HepG2 (cell line): Measurements from ENCODE around the gene FKTN. TPM values are rescaled to one million over a fixed set of nuclear protein-coding genes. Genes with fewer than 3 reads are reported as not detected.

ENCODE experiments used
- ATAC-seq: fragments of 200-7000 bp; cut with Tn5 transposase; 3 replicates; pipeline ENCODE4 v1.9.1; 2020; ENCODE audit warnings: mild to moderate bottlenecking, moderate library complexity
- BruUV-seq: library from RNA; stranded (reverse); fragments of 400-500 nt; replicated peaks from 2 replicates; lab custom pipeline; 2021; lab: Mats Ljungman, UMichigan
- CTCF ChIA-PET: fragments of 300-600 bp; formaldehyde crosslinking; extraction: SDS; loops from one replicate; lab custom pipeline; 2021; ENCODE audit warnings: low total read pairs, inconsistent platforms, low intra/inter-chr PET ratio; lab: Yijun Ruan, JAX
- POLR2A ChIA-PET: fragments of 350-600 bp; sonication (Branson Sonifier 250); formaldehyde crosslinking; loops from one replicate; lab custom pipeline; 2020; ENCODE audit warnings: antibody characterized with exemption, inconsistent platforms; lab: Yijun Ruan, JAX
- DNase-seq: peaks from one replicate; pipeline ENCODE4 v3.0.0-alpha.2; 2015; ENCODE audit warnings: low spot score
- FAIRE-seq: peaks from 3 replicates; lab custom pipeline; 2011; peaks lifted over from hg19 to GRCh38; lab: Jason Lieb, UNC
- H2AFZ ChIP-seq: one replicate; pipeline ENCODE4 v1.6.1; 2011; ENCODE audit warnings: low read length, inconsistent platforms
- H3K27ac ChIP-seq: fragments of 300-600 bp; 3 replicates; pipeline ENCODE4 v1.8.0; 2011; ENCODE audit warnings: mixed run types, mild to moderate bottlenecking, mixed read lengths, low read length, inconsistent platforms; ENCODE audit not compliant: insufficient read depth; ENCODE audit errors: extremely low read length
- H3K27me3 ChIP-seq, 2 experiments: fragments of 200-600 bp in 1 of 2; 2 replicates in 1 of 2; 3 replicates in 1 of 2; pipeline versions ENCODE4 v1.6.0 to v1.8.0; 2011; ENCODE audit warnings: low read length in 2 of 2, mild to moderate bottlenecking in 2 of 2, moderate library complexity in 2 of 2, inconsistent platforms in 1 of 2; ENCODE audit not compliant: insufficient read depth in 2 of 2, control insufficient read depth in 1 of 2
- H3K36me3 ChIP-seq, 2 experiments: fragments of 200-600 bp in 1 of 2; replicated peaks in 1 of 2; 2 replicates in 1 of 2; 3 replicates in 1 of 2; pipeline versions ENCODE4 v1.5.1 to v1.8.0; 2011; ENCODE audit warnings: low read length in 2 of 2, inconsistent platforms in 1 of 2; ENCODE audit not compliant: insufficient read depth in 2 of 2, control insufficient read depth in 1 of 2
- H3K4me1 ChIP-seq: 2 replicates; pipeline ENCODE4 v1.5.1; 2012; ENCODE audit warnings: low read length, inconsistent platforms; ENCODE audit not compliant: insufficient read depth
- H3K4me2 ChIP-seq: 2 replicates; pipeline ENCODE4 v1.6.0; 2011; ENCODE audit warnings: low read depth, low read length, inconsistent platforms
- H3K4me3 ChIP-seq, 3 experiments: fragments of 200-600 bp in 1 of 3; sonication (generic), shearing (Covaris generic) in 1 of 3; replicated peaks in 1 of 3; 2 replicates each; pipeline ENCODE4 v1.5.1; 2011 to 2016; ENCODE audit warnings: low read length in 3 of 3, inconsistent platforms in 2 of 3, low read depth in 2 of 3, mild to moderate bottlenecking in 2 of 3, control low read depth in 1 of 3, mixed read lengths in 1 of 3; ENCODE audit not compliant: insufficient read depth in 1 of 3
- H3K79me2 ChIP-seq: one replicate; pipeline ENCODE4 v1.6.1; 2011; ENCODE audit warnings: low read length, inconsistent platforms; ENCODE audit not compliant: insufficient read depth
- H3K9ac ChIP-seq: 2 replicates; pipeline ENCODE4 v1.6.0; 2011; ENCODE audit warnings: mild to moderate bottlenecking, low read depth, low read length, inconsistent platforms; ENCODE audit not compliant: insufficient read depth
- H3K9me3 ChIP-seq: 2 replicates; pipeline ENCODE4 v1.5.1; 2012; ENCODE audit warnings: mild to moderate bottlenecking, low read length
- H4K20me1 ChIP-seq: 2 replicates; pipeline ENCODE4 v1.6.0; 2011; ENCODE audit warnings: inconsistent platforms, mild to moderate bottlenecking, low read length, moderate library complexity; ENCODE audit not compliant: insufficient read depth
- CCAR2 ChIP-seq: fragments of 200-400 bp; formaldehyde crosslinking; optimal IDR thresholded peaks from 2 replicates; pipeline ENCODE3; 2018; ENCODE audit warnings: low read depth, mild to moderate bottlenecking, low read length, moderate library complexity
- HMG20B ChIP-seq: conservative IDR thresholded peaks from 2 replicates; pipeline ENCODE4 v1.6.1; 2016; ENCODE audit warnings: missing genetic modification reagents, missing compliant biosample characterization
- PPARG ChIP-seq: conservative IDR thresholded peaks from 2 replicates; pipeline ENCODE4 v1.6.1; 2016; ENCODE audit warnings: missing biosample characterization, missing genetic modification reagents
- SIN3B ChIP-seq: fragments of 150-350 bp; IDR thresholded peaks from 2 replicates; pipeline ENCODE4 v1.6.1; 2014; ENCODE audit warnings: low read length
- SRSF9 ChIP-seq: fragments of 200-400 bp; formaldehyde crosslinking; IDR thresholded peaks from 2 replicates; pipeline ENCODE4 v1.6.1; 2018; ENCODE audit warnings: borderline replicate concordance, mild to moderate bottlenecking, low read depth, low read length; ENCODE audit not compliant: insufficient read depth, poor library complexity, severe bottlenecking
- TEF ChIP-seq: sonication (generic); formaldehyde crosslinking; IDR thresholded peaks from 2 replicates; pipeline ENCODE4 v1.5.0; 2020; ENCODE audit warnings: missing genetic modification reagents
- THAP7 ChIP-seq: sonication (generic); formaldehyde crosslinking; IDR thresholded peaks from 2 replicates; pipeline ENCODE4 v1.8.1; 2023; ENCODE audit warnings: mild to moderate bottlenecking, missing genetic modification reagents
- ZBTB2 ChIP-seq: sonication (generic); formaldehyde crosslinking; IDR thresholded peaks from 2 replicates; pipeline ENCODE4 v1.8.0; 2022; ENCODE audit warnings: low read depth, missing genetic modification reagents
- ZNF746 ChIP-seq: sonication (generic); formaldehyde crosslinking; IDR thresholded peaks from 2 replicates; pipeline ENCODE4 v1.8.0; 2022; ENCODE audit warnings: mild to moderate bottlenecking, missing genetic modification reagents
- ZSCAN5A ChIP-seq: sonication (generic); formaldehyde crosslinking; IDR thresholded peaks from 2 replicates; pipeline ENCODE4 v1.8.0; 2022; ENCODE audit warnings: mild to moderate bottlenecking, missing genetic modification reagents, borderline replicate concordance
- WGBS: methylation state at CpG from one replicate; pipeline ENCODE4 v1.1.6; 2017; ENCODE audit warnings: low lambda C conversion rate; 5-methylcytosine and 5-hydroxymethylcytosine counted together
- in situ Hi-C: cut with HindIII; loops from 2 replicates; pipeline ENCODE4 v1.10.0; 2017; ENCODE audit warnings: low pct_unique_long_range_greater_than_20kb; ENCODE audit not compliant: extremely low pct_ligation_motif_present
- intact Hi-C: fragments of 100-400 bp; cut with micrococcal nuclease; formaldehyde crosslinking; loops from one replicate; pipeline ENCODE4 v1.10.0; 2022; ENCODE audit not compliant: unreplicated experiment
- polyA plus RNA-seq, 8 experiments: library from polyadenylated mRNA; depleted of rRNA in 3 of 8; stranded (reverse) in 7 of 8; unstranded in 1 of 8; fragments of >200 nt; fragmentation: Illumina TruSeq in 4 of 8; extraction: Trizol in 4 of 8; gene quantifications; 2 replicates each; pipeline versions ENCODE4 v1.2.1 to v1.2.3, GENCODE V29; 2011 to 2016; ENCODE audit warnings: low read depth in 4 of 8, missing spikeins in 1 of 8, mixed read lengths in 1 of 8; ENCODE audit not compliant: insufficient read depth in 1 of 8
- total RNA-seq, 5 experiments: library from RNA; depleted of rRNA; stranded (reverse); fragments of >200 nt; fragmentation: Illumina TruSeq; extraction: Trizol; gene quantifications; 2 replicates each; pipeline ENCODE4 v1.2.3, GENCODE V29; 2016; ENCODE audit warnings: low read depth in 1 of 5

FKTN gene
- total and polyA plus RNA-seq, 2 of the 13 experiments (the other 11 are each of a cell fraction or from before 2014, with no cell fraction given), result 7.9 to 13.5 TPM

DNA sequence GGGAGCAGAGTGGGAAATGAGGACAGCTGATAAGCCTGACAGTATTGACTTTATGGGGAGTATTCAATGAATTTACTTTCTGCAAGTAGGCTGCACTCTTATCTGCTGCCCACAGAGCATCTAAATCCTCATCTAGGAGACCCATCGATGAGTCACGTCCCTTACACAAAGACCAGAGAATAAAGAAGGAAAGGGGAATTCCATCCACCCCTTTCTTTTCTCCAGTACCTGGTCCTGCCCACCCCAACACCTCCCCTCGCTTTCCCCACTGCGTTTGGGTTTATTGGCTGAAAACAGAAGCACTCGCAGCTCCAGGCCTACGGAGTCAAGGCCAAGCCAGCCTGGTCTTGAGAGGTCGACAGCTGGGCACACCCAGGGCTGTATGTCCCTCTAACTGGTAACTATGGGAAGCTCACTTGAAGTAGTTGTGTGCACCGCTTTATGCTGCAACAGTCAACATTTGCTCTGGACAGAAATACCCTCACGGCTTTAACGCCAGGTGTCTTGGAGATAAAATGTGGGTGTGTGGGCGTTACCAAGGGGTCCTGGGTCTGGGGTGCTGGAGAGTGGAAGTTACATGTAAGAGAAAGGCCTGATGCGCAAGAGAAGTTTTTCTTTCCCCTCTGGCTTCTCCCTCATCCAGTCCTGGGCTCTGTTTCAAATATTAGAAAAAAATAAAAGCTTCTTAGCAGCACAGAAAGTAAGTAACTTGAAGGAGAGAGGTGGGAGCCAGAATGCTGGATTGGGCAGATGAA, 89.8 kb downstream of the FKTN start (continued):
- no peak for TF ChIP-seq TEF (CRISPR knock-in tag)
- no peak for TF ChIP-seq SIN3B
- no peak for TF ChIP-seq HMG20B (CRISPR knock-in tag)

- no peaks in the 10 kb centered on the region for H3K79me2 ChIP-seq
- in situ Hi-C loops, result no loop called here
- no peaks in the 10 kb centered on the region for H3K36me3 ChIP-seq
- H3K9ac ChIP-seq, result no peak overlapping the region
- H4K20me1 ChIP-seq, result no peaks in the 10 kb centered on the region
- H3K27me3 ChIP-seq, result peaks cover 5 to 13% of the 10 kb centered on the region in 2 experiments; a peak in 4 of 5 replicates
- no peak overlapping the region for H3K4me3 ChIP-seq
- 32% methylated on average over 4 of the region's 4 CpGs for WGBS
- H3K9me3 ChIP-seq, result no peaks in the 10 kb centered on the region
- H3K27ac ChIP-seq, result no peak overlapping the region
- no peak overlapping the region for H3K4me2 ChIP-seq
- intact Hi-C loops, result no loop called here
- FAIRE-seq (no peak), DNase-seq (no peak), ATAC-seq (no peak)
- peaks cover 13% of the 10 kb centered on the region for H3K4me1 ChIP-seq
- CTCF ChIA-PET, result no interaction called here
- H2AFZ ChIP-seq, result no peak overlapping the region
- POLR2A ChIA-PET, result no interaction called here
- TF ChIP-seq ZBTB2 (CRISPR knock-in tag) (no peak), CCAR2 (no peak), SRSF9 (no peak), ZSCAN5A (no peak), PPARG (CRISPR knock-in tag) (no peak), THAP7 (CRISPR knock-in tag) (no peak), ZNF746 (CRISPR knock-in tag) (no peak)
- no TSS peak for BruUV-seq
Observed at GRCh38 chr9:105651806-105652205, 93.9 kb downstream of the FKTN start.
